CD4-positive, CD25-positive, alpha-beta regulatory T cell (primary cell): ENCODE data around the gene NIT1. TPM values are rescaled to one million over a fixed set of nuclear protein-coding genes. Genes with fewer than 3 reads are reported as not detected.

Experiments used
- ATAC-seq, 2 donors: fragments of 150-1000 bp; cut with Tn5 transposase; one replicate each; pipeline ENCODE4 v1.10.0; 2021; ENCODE audit warnings: low read depth in 2 of 2, moderate number of reproducible peaks in 2 of 2, moderate library complexity in 1 of 2
- DNase-seq, 3 donors: peaks; one replicate each; pipeline versions ENCODE4 v3.0.0 to v3.0.0-alpha.2; 2012 to 2022; ENCODE audit warnings: mixed read lengths in 1 of 3
- H3K27ac ChIP-seq: one replicate; pipeline ENCODE4 v1.7.0; 2013; ENCODE audit warnings: mild to moderate bottlenecking, low read length; ENCODE audit not compliant: insufficient read depth, poor library complexity, severe bottlenecking
- H3K27me3 ChIP-seq: one replicate; pipeline ENCODE4 v1.7.0; 2013; ENCODE audit warnings: low read length; ENCODE audit not compliant: control insufficient read depth, insufficient read depth
- H3K36me3 ChIP-seq: one replicate; pipeline ENCODE4 v1.7.0; 2013; ENCODE audit warnings: mild to moderate bottlenecking, low read length, moderate library complexity; ENCODE audit not compliant: control insufficient read depth, insufficient read depth
- H3K4me1 ChIP-seq: 2 replicates; pipeline ENCODE4 v1.7.0; 2013; ENCODE audit warnings: mild to moderate bottlenecking, low read length; ENCODE audit not compliant: insufficient read depth, control insufficient read depth, poor library complexity, severe bottlenecking
- H3K4me3 ChIP-seq: one replicate; pipeline ENCODE4 v1.7.0; 2013; ENCODE audit warnings: low read depth, mild to moderate bottlenecking, low read length, moderate library complexity
- H3K9me3 ChIP-seq, 2 experiments: 1 replicate in 1 of 2; 2 replicates in 1 of 2; pipeline ENCODE4 v1.7.0; 2013; ENCODE audit warnings: low read length in 2 of 2, mild to moderate bottlenecking in 1 of 2, moderate library complexity in 1 of 2; ENCODE audit not compliant: control insufficient read depth in 2 of 2
- H3K27ac Mint-ChIP-seq, 3 donors: one replicate each; pipeline ENCODE4 v1.8.0; 2020 to 2022; ENCODE audit warnings: mild to moderate bottlenecking in 3 of 3, mixed read lengths in 3 of 3, moderate library complexity in 2 of 3
- H3K27me3 Mint-ChIP-seq: one replicate; pipeline ENCODE4 v1.8.0; 2022; ENCODE audit warnings: mild to moderate bottlenecking, mixed read lengths
- H3K36me3 Mint-ChIP-seq: one replicate; pipeline ENCODE4 v1.8.0; 2020; ENCODE audit warnings: mixed read lengths
- H3K4me1 Mint-ChIP-seq, 4 donors: one replicate each; pipeline ENCODE4 v1.8.0; 2020 to 2022; ENCODE audit warnings: mixed read lengths in 4 of 4, mild to moderate bottlenecking in 1 of 4
- H3K4me3 Mint-ChIP-seq, 4 donors: one replicate each; pipeline ENCODE4 v1.8.0; 2020 to 2022; ENCODE audit warnings: mild to moderate bottlenecking in 4 of 4, mixed read lengths in 4 of 4, moderate library complexity in 3 of 4
- H3K9me3 Mint-ChIP-seq, 7 donors: one replicate each; pipeline ENCODE4 v1.8.0; 2020 to 2022; ENCODE audit warnings: mixed read lengths in 7 of 7, mild to moderate bottlenecking in 3 of 7, moderate library complexity in 2 of 7
- polyA plus RNA-seq, 4 donors: library from polyadenylated mRNA; unstranded; fragments of 300-500 nt; fragmentation: Illumina TruSeq; gene quantifications; one replicate each; pipeline ENCODE4 v1.2.3, GENCODE V29; 2021
- total RNA-seq: library from RNA; stranded (reverse); gene quantifications from one replicate; pipeline ENCODE4 v1.2.3, GENCODE V29; 2022

NIT1 gene
- total and polyA plus RNA-seq, 5 donors from 2014 or later = 21.1 to 28.2 (median 22.5) TPM

- Histone ChIP-seq H3K27ac (no peak overlapping the region), H3K36me3 (peaks cover 35% of the 10 kb centered on the region), H3K4me1 (peaks cover 37% of the 10 kb centered on the region), H3K27me3 (no peaks in the 10 kb centered on the region), H3K4me3 (no peak overlapping the region), H3K9me3 (no peaks in the 10 kb centered on the region)
- Mint-ChIP-seq H3K27me3 (no peaks in the 10 kb centered on the region), H3K4me3 (peak overlapping the region; percentile 91 to 97 (median 95)), H3K36me3 (peaks cover 47% of the 10 kb centered on the region), H3K4me1 (peaks cover 21 to 73% (median 48%) of the 10 kb centered on the region in 4 donors), H3K9me3 (no peaks in the 10 kb centered on the region), H3K27ac (no peak overlapping the region)
- DNase-seq (no peak), ATAC-seq (no peak)
Observed at GRCh38 chr1:161160671-161161145, 42.8 kb downstream of the NIT1 start.

GRCh38 chr1:161161652-161162051 lies 43.7 kb downstream of the NIT1 start:
- peak overlapping the region in 1 of 3 donors; percentile 46 for H3K27ac Mint-ChIP-seq
- ATAC-seq = no peak
- DNase-seq = no peak
- Histone ChIP-seq H3K27ac (no peak overlapping the region), H3K9me3 (no peaks in the 10 kb centered on the region), H3K36me3 (peaks cover 35% of the 10 kb centered on the region), H3K4me3 (no peak overlapping the region), H3K27me3 (no peaks in the 10 kb centered on the region), H3K4me1 (peaks cover 45% of the 10 kb centered on the region)
- peak overlapping the region; percentile 38 to 96 (median 65) for H3K4me3 Mint-ChIP-seq
- peaks cover 25 to 78% (median 50%) of the 10 kb centered on the region in 4 donors for H3K4me1 Mint-ChIP-seq
- no peaks in the 10 kb centered on the region for H3K9me3 Mint-ChIP-seq
- peaks cover 47% of the 10 kb centered on the region for H3K36me3 Mint-ChIP-seq
- no peaks in the 10 kb centered on the region for H3K27me3 Mint-ChIP-seq

GRCh38 chr1:161162052-161162451 lies 44.1 kb downstream of the NIT1 start:
- H3K27me3 ChIP-seq = no peaks in the 10 kb centered on the region
- H3K27me3 Mint-ChIP-seq = no peaks in the 10 kb centered on the region
- H3K27ac ChIP-seq = no peak overlapping the region
- H3K27ac Mint-ChIP-seq = peak overlapping the region in 1 of 3 donors; percentile 46
- peak overlapping the region in 3 of 4 donors; percentile 38 to 91 (median 39) for H3K4me3 Mint-ChIP-seq
- H3K36me3 ChIP-seq = peaks cover 32% of the 10 kb centered on the region
- no peak for ATAC-seq
- no peaks in the 10 kb centered on the region for H3K9me3 ChIP-seq
- peaks cover 44% of the 10 kb centered on the region for H3K36me3 Mint-ChIP-seq
- peaks cover 49% of the 10 kb centered on the region for H3K4me1 ChIP-seq
- DNase-seq = no peak
- H3K4me3 ChIP-seq = no peak overlapping the region
- H3K9me3 Mint-ChIP-seq = no peaks in the 10 kb centered on the region
- peaks cover 22 to 81% (median 50%) of the 10 kb centered on the region in 4 donors for H3K4me1 Mint-ChIP-seq

GRCh38 chr1:161162806-161163205 lies 44.9 kb downstream of the NIT1 start:
- H3K9me3 Mint-ChIP-seq = no peaks in the 10 kb centered on the region

GRCh38 chr1:161163793-161164192 lies 45.9 kb downstream of the NIT1 start:
- DNase-seq (no peak), ATAC-seq (no peak)
- Mint-ChIP-seq H3K27ac (peak overlapping the region in 2 of 3 donors; percentile 90 to 99), H3K4me3 (peak overlapping the region in 3 of 4 donors; percentile 65 to 91 (median 70)), H3K36me3 (peaks cover 31% of the 10 kb centered on the region), H3K9me3 (no peaks in the 10 kb centered on the region), H3K27me3 (no peaks in the 10 kb centered on the region), H3K4me1 (peaks cover 16 to 83% (median 41%) of the 10 kb centered on the region in 4 donors)
- no peaks in the 10 kb centered on the region for H3K9me3 ChIP-seq
- no peaks in the 10 kb centered on the region for H3K27me3 ChIP-seq
- peaks cover 54% of the 10 kb centered on the region for H3K4me1 ChIP-seq
- no peak overlapping the region for H3K27ac ChIP-seq
- no peak overlapping the region for H3K4me3 ChIP-seq
- H3K36me3 ChIP-seq = peaks cover 20% of the 10 kb centered on the region

More at GRCh38 chr1:161162806-161163205, 44.9 kb downstream of the NIT1 start:
- Histone ChIP-seq H3K4me3 (no peak overlapping the region), H3K9me3 (no peaks in the 10 kb centered on the region), H3K36me3 (peaks cover 26% of the 10 kb centered on the region), H3K27me3 (no peaks in the 10 kb centered on the region), H3K4me1 (peaks cover 56% of the 10 kb centered on the region), H3K27ac (no peak overlapping the region)
- Mint-ChIP-seq H3K27me3 (no peaks in the 10 kb centered on the region), H3K4me1 (peaks cover 16 to 84% (median 46%) of the 10 kb centered on the region in 4 donors), H3K4me3 (peak overlapping the region in 3 of 4 donors; percentile 59 to 91 (median 65)), H3K36me3 (peaks cover 38% of the 10 kb centered on the region), H3K27ac (peak overlapping the region in 1 of 3 donors; percentile 60)
- ATAC-seq = no peak
- DNase-seq = no peak

GRCh38 chr1:161164901-161165610 lies 47.2 kb downstream of the NIT1 start:
- peak overlapping the region; percentile 64 to 97 (median 80) for H3K4me3 Mint-ChIP-seq
- H3K36me3 ChIP-seq = peaks cover 20% of the 10 kb centered on the region
- no peak for DNase-seq

GRCh38 chr1:161165742-161166668 lies 48.1 kb downstream of the NIT1 start, which contains the start of gene PPOX:
Gene PPOX (plus strand): TSS chr1:161166426. CDS start chr1:161166848, 422 bp downstream.
- Mint-ChIP-seq H3K36me3 (peaks cover 40% of the 10 kb centered on the region), H3K4me3 (peak within 1 kb of the TSS; percentile 91 to 97 (median 94)), H3K9me3 (no peaks in the 10 kb centered on the region), H3K27ac (peak within 1 kb of the TSS; percentile 99), H3K4me1 (peaks cover 5 to 71% (median 34%) of the 10 kb centered on the region in 4 donors), H3K27me3 (no peaks in the 10 kb centered on the region)
- no peaks in the 10 kb centered on the region for H3K27me3 ChIP-seq
- H3K4me3 ChIP-seq = peak within 1 kb of the TSS; percentile 84
- peaks cover 27% of the 10 kb centered on the region for H3K36me3 ChIP-seq
- H3K27ac ChIP-seq = peak within 1 kb of the TSS; percentile 93
- H3K4me1 ChIP-seq = peaks cover 37% of the 10 kb centered on the region
- ATAC-seq (peak; percentile 94), DNase-seq (peak; percentile 92 to 99 (median 95))
- no peaks in the 10 kb centered on the region for H3K9me3 ChIP-seq

More at GRCh38 chr1:161164901-161165610, 47.2 kb downstream of the NIT1 start:
- H3K27ac ChIP-seq = peak overlapping the region; percentile 93
- H3K27me3 ChIP-seq = no peaks in the 10 kb centered on the region
- no peaks in the 10 kb centered on the region for H3K9me3 ChIP-seq
- no peak for ATAC-seq
- peak overlapping the region; percentile 80 to 99 (median 99) for H3K27ac Mint-ChIP-seq
- peaks cover 8 to 78% (median 36%) of the 10 kb centered on the region in 4 donors for H3K4me1 Mint-ChIP-seq
- H3K9me3 Mint-ChIP-seq = no peaks in the 10 kb centered on the region
- H3K4me1 ChIP-seq = peaks cover 47% of the 10 kb centered on the region
- peaks cover 35% of the 10 kb centered on the region for H3K36me3 Mint-ChIP-seq
- H3K4me3 ChIP-seq = peak overlapping the region; percentile 84
- H3K27me3 Mint-ChIP-seq = no peaks in the 10 kb centered on the region
